HepG2 (cell line): ENCODE measurements around the gene TMEM185B. TPM values are rescaled to one million over a fixed set of nuclear protein-coding genes. Genes with fewer than 3 reads are reported as not detected.

Source experiments
- ARID3A ChIP-seq: IDR thresholded peaks from 2 replicates; pipeline ENCODE4 v1.6.1; 2012; ENCODE audit warnings: low read depth, low read length, improper control_type of control experiment
- ARID5B ChIP-seq: IDR thresholded peaks from 2 replicates; pipeline ENCODE4 v1.4.0; 2020; ENCODE audit warnings: mild to moderate bottlenecking, missing genetic modification reagents
- ELF3 ChIP-seq: IDR thresholded peaks from 2 replicates; pipeline ENCODE4 v1.6.1; 2016; ENCODE audit warnings: missing genetic modification reagents, missing compliant biosample characterization
- HDAC2 ChIP-seq: sonication (generic); formaldehyde crosslinking; IDR thresholded peaks from 2 replicates; pipeline ENCODE4 v1.4.0; 2020; ENCODE audit warnings: missing genetic modification reagents
- MED8 ChIP-seq: sonication (generic); formaldehyde crosslinking; IDR thresholded peaks from 2 replicates; pipeline ENCODE4 v1.8.1; 2023; ENCODE audit warnings: mild to moderate bottlenecking, missing genetic modification reagents; ENCODE audit not compliant: insufficient replicate concordance
- MXD1 ChIP-seq: sonication (generic); formaldehyde crosslinking; IDR thresholded peaks from 2 replicates; pipeline ENCODE4 v1.4.0; 2020; ENCODE audit warnings: mild to moderate bottlenecking, missing genetic modification reagents
- RBFOX2 ChIP-seq: fragments of 200-400 bp; formaldehyde crosslinking; IDR thresholded peaks from 2 replicates; pipeline ENCODE4 v1.6.1; 2017; ENCODE audit warnings: low read depth, mild to moderate bottlenecking, low read length
- SOX13 ChIP-seq, 3 experiments: fragments of 450-650 bp in 1 of 3; sonication (generic) in 1 of 3; formaldehyde crosslinking in 1 of 3; IDR thresholded peaks in 2 of 3; conservative IDR thresholded peaks in 1 of 3; 2 replicates each; pipeline versions ENCODE4 v1.5.0 to v1.6.1; 2016 to 2020; ENCODE audit warnings: antibody characterized with exemption in 1 of 3, mild to moderate bottlenecking in 1 of 3, missing compliant biosample characterization in 1 of 3, missing genetic modification reagents in 1 of 3, moderate library complexity in 1 of 3
- SRF ChIP-seq: IDR thresholded peaks from 2 replicates; pipeline ENCODE4 v1.6.1; 2011; ENCODE audit warnings: mild to moderate bottlenecking, low read depth, low read length, moderate library complexity
- SSRP1 ChIP-seq: IDR thresholded peaks from 2 replicates; pipeline ENCODE4 v1.6.1; 2016; ENCODE audit warnings: control low read depth
- TFAP4 ChIP-seq: sonication (generic); IDR thresholded peaks from 2 replicates; pipeline ENCODE4 v1.6.1; 2016; ENCODE audit warnings: low read depth, borderline replicate concordance
- YEATS2 ChIP-seq: sonication (generic); formaldehyde crosslinking; IDR thresholded peaks from 2 replicates; pipeline ENCODE4 v1.4.0; 2020; ENCODE audit warnings: missing genetic modification reagents, borderline replicate concordance
- ZBTB38 ChIP-seq: sonication (generic); formaldehyde crosslinking; IDR thresholded peaks from 2 replicates; pipeline ENCODE4 v1.5.1; 2020; ENCODE audit warnings: mild to moderate bottlenecking, missing genetic modification reagents
- ZNF124 ChIP-seq: sonication (generic); formaldehyde crosslinking; IDR thresholded peaks from 2 replicates; pipeline ENCODE4 v1.4.0; 2020; ENCODE audit warnings: missing genetic modification reagents
- ZNF160 ChIP-seq: sonication (generic); formaldehyde crosslinking; IDR thresholded peaks from 2 replicates; pipeline ENCODE4 v1.8.0; 2022; ENCODE audit warnings: mild to moderate bottlenecking, inconsistent platforms, missing genetic modification reagents
- ZNF331 ChIP-seq: sonication (generic); formaldehyde crosslinking; IDR thresholded peaks from 2 replicates; pipeline ENCODE4 v1.4.0; 2020; ENCODE audit warnings: missing genetic modification reagents
- ZNF678 ChIP-seq: sonication (generic); formaldehyde crosslinking; IDR thresholded peaks from 2 replicates; pipeline ENCODE4 v1.4.0; 2020; ENCODE audit warnings: mild to moderate bottlenecking, missing genetic modification reagents
- polyA plus RNA-seq, 8 experiments: library from polyadenylated mRNA; depleted of rRNA in 3 of 8; stranded (reverse) in 7 of 8; unstranded in 1 of 8; fragments of >200 nt; fragmentation: Illumina TruSeq in 4 of 8; extraction: Trizol in 4 of 8; gene quantifications; 2 replicates each; pipeline versions ENCODE4 v1.2.1 to v1.2.3, GENCODE V29; 2011 to 2016; ENCODE audit warnings: low read depth in 4 of 8, missing spikeins in 1 of 8, mixed read lengths in 1 of 8; ENCODE audit not compliant: insufficient read depth in 1 of 8
- total RNA-seq, 5 experiments: library from RNA; depleted of rRNA; stranded (reverse); fragments of >200 nt; fragmentation: Illumina TruSeq; extraction: Trizol; gene quantifications; 2 replicates each; pipeline ENCODE4 v1.2.3, GENCODE V29; 2016; ENCODE audit warnings: low read depth in 1 of 5

Gene TMEM185B
- total and polyA plus RNA-seq, 2 of the 13 experiments (the other 11 are each of a cell fraction or from before 2014, with no cell fraction given) = 5.6 to 7.0 TPM

- peak; percentile 33; the same call in 1 of the 2 replicates for TF ChIP-seq RBFOX2
- 0 out of 2 replicates have a peak, but pooled peaks have one; percentile 22 for TF ChIP-seq YEATS2 (CRISPR knock-in tag)
- TF ChIP-seq TFAP4 = 0 out of 2 replicates have a peak, but pooled peaks have one; percentile 28
- TF ChIP-seq ARID5B = peak; percentile 70
- peak; percentile 64; the same call in 1 of the 2 replicates for TF ChIP-seq ELF3 (CRISPR knock-in tag)
- TF ChIP-seq HDAC2 = peak; percentile 22
- TF ChIP-seq ZNF678 (CRISPR knock-in tag) = 0 out of 2 replicates have a peak, but pooled peaks have one; percentile 10
- TF ChIP-seq ZNF124 (CRISPR knock-in tag) = no peak
- TF ChIP-seq SOX13 (IDR thresholded peaks at IDR 0.05) = no peak
- TF ChIP-seq SOX13 (CRISPR knock-in tag; conservative IDR thresholded peaks at IDR 0.05 in 1 of 2, IDR thresholded peaks at IDR 0.05 in 1 of 2) = peak in 1 of 2 experiments; percentile 31; a peak in 1 of 4 replicates
- TF ChIP-seq MED8 (CRISPR knock-in tag) = peak; percentile 25
- TF ChIP-seq ARID3A = no peak
- no peak for TF ChIP-seq SSRP1 (CRISPR knock-in tag)
- TF ChIP-seq ZBTB38 (CRISPR knock-in tag) = 0 out of 2 replicates have a peak, but pooled peaks have one; percentile 19
- TF ChIP-seq SRF = no peak
- TF ChIP-seq ZNF160 (CRISPR knock-in tag) = 0 out of 2 replicates have a peak, but pooled peaks have one; percentile 31
- TF ChIP-seq ZNF331 (CRISPR knock-in tag) = 0 out of 2 replicates have a peak, but pooled peaks have one; percentile 49
- TF ChIP-seq MXD1 = peak; percentile 63
Observed at GRCh38 chr2:120238728-120239487, 15.7 kb upstream of the TMEM185B start (continued).
